WTC11 (cell line): ENCODE data around the gene NATD1. TPM values are rescaled to one million over a fixed set of nuclear protein-coding genes. Genes with fewer than 3 reads are reported as not detected.

ENCODE experiments used
- ATAC-seq: fragments of 200-7000 bp; cut with Tn5 transposase; 2 replicates; pipeline ENCODE4 v1.10.0; 2021; ENCODE audit warnings: mild to moderate bottlenecking, moderate library complexity
- CTCF ChIA-PET: fragments of 300-600 bp; sonication (Branson Sonifier 250); formaldehyde crosslinking; loops from one replicate; lab custom pipeline; 2021; ENCODE audit warnings: antibody characterized with exemption; lab: Charles Lee
- POLR2A ChIA-PET: fragments of 350-600 bp; sonication (Branson Sonifier 250); formaldehyde crosslinking; loops from one replicate; lab custom pipeline; 2021; ENCODE audit warnings: antibody characterized with exemption; lab: Charles Lee
- DNase-seq: peaks from one replicate; pipeline ENCODE4 v3.0.0; 2021; ENCODE audit warnings: low spot score
- H3K27ac Mint-ChIP-seq: 2 replicates; pipeline ENCODE4 v1.8.0; 2021; ENCODE audit warnings: mixed read lengths
- H3K27me3 Mint-ChIP-seq: 2 replicates; pipeline ENCODE4 v1.8.0; 2021; ENCODE audit warnings: low read depth, mild to moderate bottlenecking, moderate library complexity, mixed read lengths
- H3K36me3 Mint-ChIP-seq: 2 replicates; pipeline ENCODE4 v1.8.0; 2021; ENCODE audit warnings: mixed read lengths
- H3K4me1 Mint-ChIP-seq: 2 replicates; pipeline ENCODE4 v1.8.0; 2022; ENCODE audit warnings: mixed read lengths
- H3K4me3 Mint-ChIP-seq: 2 replicates; pipeline ENCODE4 v1.8.0; 2021; ENCODE audit warnings: mild to moderate bottlenecking, moderate library complexity, mixed read lengths
- H3K9me3 Mint-ChIP-seq: 2 replicates; pipeline ENCODE4 v1.8.0; 2021; ENCODE audit warnings: mixed read lengths
- ATF1 ChIP-seq: sonication (generic); formaldehyde crosslinking; IDR thresholded peaks from 2 replicates; pipeline ENCODE4 v1.8.1; 2023; ENCODE audit warnings: mild to moderate bottlenecking, moderate library complexity, missing genetic modification reagents
- CBFB ChIP-seq: sonication (generic); formaldehyde crosslinking; IDR thresholded peaks from 2 replicates; pipeline ENCODE4 v1.8.1; 2022; ENCODE audit warnings: mild to moderate bottlenecking, low read depth, missing genetic modification reagents
- CREM ChIP-seq: sonication (generic); formaldehyde crosslinking; IDR thresholded peaks from 2 replicates; pipeline ENCODE4 v1.8.1; 2022; ENCODE audit warnings: mild to moderate bottlenecking, missing genetic modification reagents, moderate library complexity
- ELF4 ChIP-seq: sonication (generic); formaldehyde crosslinking; IDR thresholded peaks from 2 replicates; pipeline ENCODE4 v1.8.1; 2022; ENCODE audit warnings: low read depth, mild to moderate bottlenecking, moderate library complexity, missing genetic modification reagents
- JUN ChIP-seq: sonication (generic); formaldehyde crosslinking; IDR thresholded peaks from 2 replicates; pipeline ENCODE4 v1.8.0; 2023; ENCODE audit warnings: mild to moderate bottlenecking, missing genetic modification reagents
- OVOL2 ChIP-seq: fragments of 250-450 bp; sonication (Bioruptor Pico); IDR thresholded peaks from 2 replicates; pipeline ENCODE4 v1.9.0; 2021; ENCODE audit warnings: mild to moderate bottlenecking, borderline replicate concordance
- STAT6 ChIP-seq: sonication (generic); formaldehyde crosslinking; conservative IDR thresholded peaks from 2 replicates; pipeline ENCODE4 v1.8.1; 2023; ENCODE audit warnings: mild to moderate bottlenecking, low read depth, missing genetic modification reagents, moderate library complexity
- ZNF232 ChIP-seq: sonication (generic); formaldehyde crosslinking; IDR thresholded peaks from 2 replicates; pipeline ENCODE4 v1.8.0; 2022; ENCODE audit warnings: mild to moderate bottlenecking, missing genetic modification reagents
- ZSCAN18 ChIP-seq: fragments of 250-450 bp; sonication (Bioruptor Pico); IDR thresholded peaks from 2 replicates; pipeline ENCODE4 v2.1.2; 2022; ENCODE audit warnings: mild to moderate bottlenecking, moderate library complexity
- total RNA-seq: library from RNA; stranded (reverse); gene quantifications from 3 replicates; pipeline ENCODE4 v1.2.3, GENCODE V29; 2021
- TF ChIP-seq, protein P1 (sequence below): sonication (generic); formaldehyde crosslinking; IDR thresholded peaks from 2 replicates; pipeline ENCODE4 v1.8.1; 2023; ENCODE audit warnings: mild to moderate bottlenecking, missing genetic modification reagents, borderline replicate concordance
- TF ChIP-seq, protein P2 (sequence below): sonication (generic); formaldehyde crosslinking; IDR thresholded peaks from 2 replicates; pipeline ENCODE4 v1.8.1; 2022; ENCODE audit warnings: mild to moderate bottlenecking, missing genetic modification reagents, moderate library complexity, borderline replicate concordance
- TF ChIP-seq, protein P3 (sequence below): fragments of 250-450 bp; sonication (Bioruptor Pico); IDR thresholded peaks from 2 replicates; pipeline ENCODE4 v1.9.0; 2021; ENCODE audit warnings: mild to moderate bottlenecking

NATD1 gene
- total RNA-seq, 1 experiment from 2014 or later = 10.1 TPM

- no peak overlapping the region for H3K27ac Mint-ChIP-seq
- H3K4me3 Mint-ChIP-seq = no peak overlapping the region
- no peaks in the 10 kb centered on the region for H3K36me3 Mint-ChIP-seq
- no peak for TF ChIP-seq ZSCAN18 (CRISPR knock-in tag)
- TF ChIP-seq, protein P1, sequence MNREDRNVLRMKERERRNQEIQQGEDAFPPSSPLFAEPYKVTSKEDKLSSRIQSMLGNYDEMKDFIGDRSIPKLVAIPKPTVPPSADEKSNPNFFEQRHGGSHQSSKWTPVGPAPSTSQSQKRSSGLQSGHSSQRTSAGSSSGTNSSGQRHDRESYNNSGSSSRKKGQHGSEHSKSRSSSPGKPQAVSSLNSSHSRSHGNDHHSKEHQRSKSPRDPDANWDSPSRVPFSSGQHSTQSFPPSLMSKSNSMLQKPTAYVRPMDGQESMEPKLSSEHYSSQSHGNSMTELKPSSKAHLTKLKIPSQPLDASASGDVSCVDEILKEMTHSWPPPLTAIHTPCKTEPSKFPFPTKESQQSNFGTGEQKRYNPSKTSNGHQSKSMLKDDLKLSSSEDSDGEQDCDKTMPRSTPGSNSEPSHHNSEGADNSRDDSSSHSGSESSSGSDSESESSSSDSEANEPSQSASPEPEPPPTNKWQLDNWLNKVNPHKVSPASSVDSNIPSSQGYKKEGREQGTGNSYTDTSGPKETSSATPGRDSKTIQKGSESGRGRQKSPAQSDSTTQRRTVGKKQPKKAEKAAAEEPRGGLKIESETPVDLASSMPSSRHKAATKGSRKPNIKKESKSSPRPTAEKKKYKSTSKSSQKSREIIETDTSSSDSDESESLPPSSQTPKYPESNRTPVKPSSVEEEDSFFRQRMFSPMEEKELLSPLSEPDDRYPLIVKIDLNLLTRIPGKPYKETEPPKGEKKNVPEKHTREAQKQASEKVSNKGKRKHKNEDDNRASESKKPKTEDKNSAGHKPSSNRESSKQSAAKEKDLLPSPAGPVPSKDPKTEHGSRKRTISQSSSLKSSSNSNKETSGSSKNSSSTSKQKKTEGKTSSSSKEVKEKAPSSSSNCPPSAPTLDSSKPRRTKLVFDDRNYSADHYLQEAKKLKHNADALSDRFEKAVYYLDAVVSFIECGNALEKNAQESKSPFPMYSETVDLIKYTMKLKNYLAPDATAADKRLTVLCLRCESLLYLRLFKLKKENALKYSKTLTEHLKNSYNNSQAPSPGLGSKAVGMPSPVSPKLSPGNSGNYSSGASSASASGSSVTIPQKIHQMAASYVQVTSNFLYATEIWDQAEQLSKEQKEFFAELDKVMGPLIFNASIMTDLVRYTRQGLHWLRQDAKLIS (CRISPR knock-in tag) = no peak
- no peak for TF ChIP-seq ATF1 (CRISPR knock-in tag)
- no peak for TF ChIP-seq JUN (CRISPR knock-in tag)
- TF ChIP-seq, protein P2, sequence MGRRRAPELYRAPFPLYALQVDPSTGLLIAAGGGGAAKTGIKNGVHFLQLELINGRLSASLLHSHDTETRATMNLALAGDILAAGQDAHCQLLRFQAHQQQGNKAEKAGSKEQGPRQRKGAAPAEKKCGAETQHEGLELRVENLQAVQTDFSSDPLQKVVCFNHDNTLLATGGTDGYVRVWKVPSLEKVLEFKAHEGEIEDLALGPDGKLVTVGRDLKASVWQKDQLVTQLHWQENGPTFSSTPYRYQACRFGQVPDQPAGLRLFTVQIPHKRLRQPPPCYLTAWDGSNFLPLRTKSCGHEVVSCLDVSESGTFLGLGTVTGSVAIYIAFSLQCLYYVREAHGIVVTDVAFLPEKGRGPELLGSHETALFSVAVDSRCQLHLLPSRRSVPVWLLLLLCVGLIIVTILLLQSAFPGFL (CRISPR knock-in tag) = no peak
- TF ChIP-seq OVOL2 = no peak
- no peak for TF ChIP-seq CBFB
- no peak for TF ChIP-seq ZNF232 (CRISPR knock-in tag)
- no peak for TF ChIP-seq STAT6
- TF ChIP-seq CREM (CRISPR knock-in tag) = no peak
- TF ChIP-seq, protein P3, sequence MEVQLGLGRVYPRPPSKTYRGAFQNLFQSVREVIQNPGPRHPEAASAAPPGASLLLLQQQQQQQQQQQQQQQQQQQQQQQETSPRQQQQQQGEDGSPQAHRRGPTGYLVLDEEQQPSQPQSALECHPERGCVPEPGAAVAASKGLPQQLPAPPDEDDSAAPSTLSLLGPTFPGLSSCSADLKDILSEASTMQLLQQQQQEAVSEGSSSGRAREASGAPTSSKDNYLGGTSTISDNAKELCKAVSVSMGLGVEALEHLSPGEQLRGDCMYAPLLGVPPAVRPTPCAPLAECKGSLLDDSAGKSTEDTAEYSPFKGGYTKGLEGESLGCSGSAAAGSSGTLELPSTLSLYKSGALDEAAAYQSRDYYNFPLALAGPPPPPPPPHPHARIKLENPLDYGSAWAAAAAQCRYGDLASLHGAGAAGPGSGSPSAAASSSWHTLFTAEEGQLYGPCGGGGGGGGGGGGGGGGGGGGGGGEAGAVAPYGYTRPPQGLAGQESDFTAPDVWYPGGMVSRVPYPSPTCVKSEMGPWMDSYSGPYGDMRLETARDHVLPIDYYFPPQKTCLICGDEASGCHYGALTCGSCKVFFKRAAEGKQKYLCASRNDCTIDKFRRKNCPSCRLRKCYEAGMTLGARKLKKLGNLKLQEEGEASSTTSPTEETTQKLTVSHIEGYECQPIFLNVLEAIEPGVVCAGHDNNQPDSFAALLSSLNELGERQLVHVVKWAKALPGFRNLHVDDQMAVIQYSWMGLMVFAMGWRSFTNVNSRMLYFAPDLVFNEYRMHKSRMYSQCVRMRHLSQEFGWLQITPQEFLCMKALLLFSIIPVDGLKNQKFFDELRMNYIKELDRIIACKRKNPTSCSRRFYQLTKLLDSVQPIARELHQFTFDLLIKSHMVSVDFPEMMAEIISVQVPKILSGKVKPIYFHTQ (CRISPR knock-in tag) = no peak
- TF ChIP-seq ELF4 (CRISPR knock-in tag) = no peak
- ATAC-seq (no peak), DNase-seq (no peak)
- POLR2A ChIA-PET = interaction anchor here (0.7 kb wide), 1 partner anchor 35 kb away, joined by 4 read pairs; no protein-coding TSS in a partner anchor
- peaks cover 8% of the 10 kb centered on the region; the same call in 1 of the 2 replicates for H3K27me3 Mint-ChIP-seq
- H3K4me1 Mint-ChIP-seq = peaks cover 20% of the 10 kb centered on the region
- CTCF ChIA-PET = interaction anchor here (0.9 to 1.3 kb wide), 2 partner anchors 10 to 131 kb away, joined by 3 read pairs; no protein-coding TSS in a partner anchor
- no peaks in the 10 kb centered on the region; the same call in 1 of the 2 replicates for H3K9me3 Mint-ChIP-seq
These were observed 2.4 kb downstream of the NATD1 start for GRCh38 chr17:21250854-21251253.
